GM21381 (cell line): Measurements from ENCODE around the gene OR2F2.

ENCODE experiments used
- ATAC-seq: cut with Tn5 transposase; IDR thresholded peaks from one replicate; pipeline ENCODE4 v1.9.1; 2021; ENCODE audit warnings: mild to moderate bottlenecking, moderate library complexity; ENCODE audit not compliant: unreplicated experiment

OR2F2 gene

DNA sequence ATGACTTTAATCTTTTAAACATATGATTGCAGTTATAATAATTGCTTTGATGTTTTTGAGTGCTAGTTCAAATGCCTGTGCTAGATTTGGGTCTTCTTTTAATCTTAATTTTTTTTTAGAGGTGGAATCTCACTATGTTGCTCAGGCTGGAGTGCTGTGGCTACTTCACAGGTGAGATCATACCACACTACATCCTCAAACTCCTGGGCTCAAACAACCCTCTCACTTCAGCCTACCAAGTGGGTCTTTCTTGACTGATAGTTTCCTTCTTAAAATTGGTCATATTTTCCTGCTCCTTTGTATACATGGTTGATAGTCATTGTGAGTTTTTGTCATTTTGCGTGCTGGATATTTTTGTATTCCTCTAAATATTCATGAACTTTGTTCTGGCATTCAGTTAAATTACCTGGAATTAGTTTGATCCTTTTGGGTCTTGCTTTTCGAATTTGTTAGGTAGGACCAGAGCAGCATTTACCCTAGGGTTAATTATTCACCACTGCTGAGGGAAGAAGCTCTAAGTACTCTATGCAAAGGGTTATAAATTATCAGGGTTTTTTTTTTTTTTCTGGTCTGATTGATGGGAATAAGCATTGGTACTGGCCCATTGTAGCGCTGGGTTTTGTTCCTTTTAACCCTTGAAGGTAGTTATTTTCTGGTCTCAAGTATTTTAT, 21.0 kb upstream of the OR2F2 start:
- ATAC-seq: no peak

DNA sequence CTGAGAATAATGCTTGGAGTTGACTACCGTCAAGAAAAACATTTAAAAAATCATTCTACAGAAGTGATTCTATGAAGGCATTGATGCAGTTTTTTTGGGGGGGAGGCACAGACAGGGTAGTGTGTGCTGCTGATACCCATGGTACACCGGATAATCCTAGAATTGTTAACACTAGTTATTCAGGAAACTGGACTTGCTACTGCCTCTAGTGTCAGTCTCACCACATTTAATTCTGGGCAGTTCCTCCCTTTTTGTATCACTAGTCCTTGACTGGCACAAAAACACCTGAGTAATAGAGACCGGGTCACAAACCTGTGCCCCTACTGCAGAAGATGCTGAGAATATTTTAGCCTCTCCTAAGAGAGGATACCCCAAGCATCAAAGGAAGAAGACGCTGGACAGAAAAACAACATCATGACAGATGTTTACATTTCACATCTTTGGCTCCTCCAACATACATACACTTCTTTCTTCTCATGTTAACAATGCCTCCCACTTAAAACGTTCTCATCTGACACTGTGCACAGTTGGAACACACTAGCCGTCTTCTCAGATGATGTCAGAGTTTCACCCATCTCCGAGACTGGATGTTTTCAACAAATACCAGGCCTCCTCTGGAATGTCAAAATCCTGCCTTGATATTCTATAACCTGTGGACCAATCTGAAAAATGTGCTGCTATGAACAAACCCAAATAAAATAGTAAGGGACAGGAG, 19.9 kb upstream of the OR2F2 start:
- ATAC-seq: no peak

DNA sequence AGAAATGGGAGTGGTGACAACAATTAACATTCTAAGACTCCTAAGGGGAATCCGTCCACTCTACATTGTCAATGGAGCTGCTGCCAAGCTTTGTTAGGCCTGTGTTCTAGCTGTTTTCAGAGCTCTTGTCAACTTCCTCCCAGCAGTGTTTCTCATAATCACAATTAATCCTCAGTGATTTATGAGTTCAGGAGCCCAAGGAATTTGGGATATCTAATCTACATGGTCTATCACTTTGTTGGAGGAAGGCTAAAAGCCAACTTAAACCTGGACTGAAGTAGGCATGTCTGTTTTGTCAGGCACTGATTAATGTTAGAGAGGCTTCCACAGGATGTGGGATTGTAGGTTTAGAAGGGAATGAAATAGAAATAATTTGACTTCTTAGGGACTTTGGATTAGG, 10.2 kb upstream of the OR2F2 start:
- ATAC-seq: no peak

DNA sequence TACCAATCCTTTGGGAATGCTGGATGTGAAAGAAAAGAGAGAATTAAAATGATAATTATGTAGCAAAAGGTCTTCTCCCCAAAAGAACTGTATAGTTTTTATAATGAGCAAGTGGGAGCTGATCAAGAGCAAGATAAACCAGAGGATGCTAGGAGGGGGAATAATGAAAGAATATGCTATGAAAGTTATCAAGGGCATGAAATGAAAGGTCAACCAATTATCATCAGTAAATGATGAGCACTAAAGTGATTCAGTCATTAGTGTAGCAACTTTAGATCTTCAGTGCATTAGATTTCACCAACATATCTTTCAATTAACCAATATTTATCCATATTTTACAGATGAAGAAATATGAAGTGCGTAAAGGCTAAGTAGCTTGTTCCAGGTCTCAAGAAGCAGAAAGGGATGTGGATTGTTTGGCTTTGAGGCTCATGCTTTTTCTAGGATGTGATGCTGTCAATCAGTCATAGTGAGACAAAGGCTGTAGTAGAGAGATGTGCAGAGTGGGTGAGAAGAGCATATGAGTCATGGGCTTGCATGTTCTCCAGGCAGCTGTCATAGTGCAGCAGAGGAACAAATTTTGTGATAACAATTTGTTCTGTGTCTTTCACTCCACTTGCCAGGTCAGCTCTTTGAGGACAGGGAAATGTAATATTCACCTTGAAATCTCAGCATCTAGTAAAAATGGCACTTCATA, 5.7 kb upstream of the OR2F2 start:
- ATAC-seq: no peak

DNA sequence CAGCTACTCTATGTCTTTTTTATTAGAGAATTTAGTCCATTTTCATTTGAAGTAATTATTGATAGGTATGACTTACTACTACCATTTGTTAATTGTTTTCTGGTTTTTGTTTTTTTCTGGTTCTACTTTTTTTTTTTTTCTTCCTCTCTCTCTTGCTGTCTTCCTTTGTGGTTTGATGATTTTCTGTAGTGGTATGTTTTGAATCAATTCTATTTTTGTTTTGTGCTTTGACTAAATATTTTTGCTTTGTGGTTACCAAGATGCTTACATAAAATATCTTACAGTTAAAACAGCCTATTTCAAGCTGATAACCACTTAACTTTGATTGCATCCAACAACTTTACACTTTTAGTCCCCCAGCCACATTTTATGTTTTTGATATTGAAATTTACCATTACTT, 3.3 kb upstream of the OR2F2 start:
- no peak for ATAC-seq

DNA sequence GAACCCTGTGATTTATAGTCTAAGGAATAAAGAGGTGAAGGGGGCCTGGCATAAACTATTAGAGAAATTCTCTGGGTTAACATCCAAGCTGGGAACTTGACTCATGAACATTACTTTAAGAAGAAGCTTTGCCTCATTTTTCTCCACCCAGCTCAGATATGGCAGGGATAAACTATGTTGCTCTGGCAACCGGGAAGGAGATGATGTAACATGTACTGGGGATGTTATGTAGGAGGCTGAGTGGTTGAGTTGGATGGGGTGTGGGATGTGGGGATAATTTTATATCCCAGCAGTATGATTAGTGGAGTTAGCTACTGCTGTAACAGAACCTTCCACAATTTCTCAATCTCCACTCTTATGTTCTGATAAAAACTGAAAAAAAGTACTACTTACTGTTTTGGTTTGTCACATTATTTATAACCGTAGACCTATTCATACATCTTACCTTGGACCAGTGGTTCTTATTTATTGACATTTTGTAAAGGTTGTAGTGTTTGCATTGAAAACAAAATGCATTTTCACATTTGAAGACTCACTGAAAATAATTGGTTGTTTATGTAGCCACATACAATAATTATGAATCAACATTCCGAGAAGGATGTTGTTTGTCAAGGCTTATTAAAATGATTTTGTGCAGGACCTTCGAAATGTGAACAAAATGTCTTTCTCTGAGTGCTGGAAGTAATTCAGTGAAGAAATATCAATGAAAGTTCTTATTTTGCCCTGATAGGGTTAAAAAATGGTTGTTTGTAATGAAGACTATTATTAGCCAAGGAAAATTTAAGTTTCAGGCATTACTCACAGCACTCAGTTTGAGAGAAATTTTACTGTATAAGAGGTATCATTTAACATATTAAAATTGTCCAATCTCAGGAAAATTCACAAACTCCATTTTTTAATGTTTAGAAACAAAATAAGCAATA, 1.3 kb downstream of the OR2F2 start:
- ATAC-seq: no peak

DNA sequence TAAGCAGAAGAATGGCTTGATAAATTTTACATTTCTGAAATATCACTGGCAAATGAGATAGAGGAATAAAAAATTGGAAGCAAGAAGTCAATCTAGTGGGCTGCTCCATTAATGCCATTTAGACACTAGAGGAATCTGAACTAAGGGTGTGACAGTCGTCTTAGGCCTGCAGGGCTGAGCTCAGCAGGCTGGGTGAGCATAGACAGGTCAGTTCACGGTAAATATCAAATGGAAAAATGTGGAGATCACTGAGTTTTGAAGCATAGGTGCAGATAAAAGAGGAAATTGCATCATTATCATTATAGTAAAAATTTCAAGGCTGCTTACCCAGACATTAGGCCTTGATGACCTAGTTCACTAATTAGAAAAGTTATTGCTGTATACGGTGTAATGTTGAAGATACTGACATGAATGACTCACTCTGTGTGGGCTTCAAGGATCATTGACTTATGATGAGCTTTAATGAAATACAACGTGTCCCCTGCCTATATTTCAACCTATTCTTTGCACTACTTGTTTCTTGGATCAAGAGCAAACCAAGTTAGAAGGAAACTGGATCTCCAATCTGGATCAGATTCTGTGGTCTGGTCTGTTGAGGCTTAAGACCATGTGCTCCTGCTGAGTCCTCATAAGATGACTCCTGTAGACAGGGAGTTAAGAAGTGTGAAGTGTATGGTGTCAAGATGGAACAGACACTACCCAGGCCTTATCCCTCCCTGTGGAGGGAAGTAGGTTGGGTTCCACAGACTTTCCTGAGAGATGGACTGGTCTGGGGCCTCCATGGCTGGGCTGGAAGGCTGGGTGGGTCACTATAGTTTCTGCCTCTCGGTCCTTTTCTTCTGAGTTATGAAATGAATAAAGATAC, 3.6 kb downstream of the OR2F2 start:
- no peak for ATAC-seq

DNA sequence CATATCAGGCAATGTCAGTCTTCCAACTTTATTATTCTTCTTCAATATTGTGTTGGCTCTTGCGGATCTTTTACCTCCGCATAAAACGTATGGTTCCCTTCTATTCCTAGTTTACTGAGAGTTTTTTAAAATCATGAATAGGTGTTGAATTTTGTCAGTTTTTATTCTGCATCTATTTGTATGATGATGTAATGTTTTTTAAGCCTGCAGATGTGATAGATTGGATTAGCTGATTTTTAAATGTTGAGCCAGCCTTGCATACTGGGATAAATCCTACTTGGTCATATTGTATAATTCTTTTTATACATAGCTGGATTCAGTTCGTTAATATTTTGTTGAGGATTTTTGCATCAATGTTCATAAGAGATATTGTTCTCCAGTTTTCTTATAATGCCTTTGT, 10.4 kb downstream of the OR2F2 start:
- no peak for ATAC-seq

DNA sequence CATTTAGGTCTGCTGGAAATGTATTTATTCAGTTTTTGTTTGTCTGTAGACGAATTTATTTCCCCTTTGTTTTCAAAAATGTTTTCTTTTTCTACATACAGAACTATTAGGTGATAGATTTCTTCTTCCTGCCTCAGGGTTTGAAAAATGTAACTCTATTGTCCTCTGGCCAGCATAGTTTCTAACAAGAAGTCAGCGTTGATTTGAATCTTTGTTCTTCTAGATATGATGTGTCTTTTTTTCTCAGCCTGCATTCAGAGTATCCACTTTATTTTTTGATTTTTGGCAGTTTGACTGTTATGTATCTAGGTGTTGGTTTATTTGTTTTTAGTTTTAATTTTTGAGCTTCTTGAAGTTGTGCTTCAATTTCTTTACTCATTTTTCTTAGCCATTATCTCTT, 12.1 kb downstream of the OR2F2 start:
- ATAC-seq: no peak

DNA sequence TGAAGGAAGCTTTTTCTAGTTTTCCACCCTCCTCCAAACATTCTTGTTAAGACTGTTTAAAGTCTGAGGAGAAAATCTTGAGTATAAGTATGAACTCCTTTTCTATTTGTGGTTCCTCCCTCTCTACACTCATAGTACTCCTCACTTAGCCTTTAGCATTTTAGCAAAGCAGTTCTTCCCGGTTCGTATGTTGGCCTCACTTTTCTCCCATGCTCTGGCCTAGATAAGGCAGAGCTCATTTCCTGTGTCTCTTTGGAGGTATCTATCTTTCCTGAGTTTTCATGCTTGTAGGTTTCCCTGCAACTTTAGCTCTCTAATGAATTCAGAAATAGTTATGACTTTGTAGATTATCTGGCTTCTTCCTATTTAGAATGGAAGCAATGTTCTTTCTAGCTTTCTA, 13.7 kb downstream of the OR2F2 start:
- no peak for ATAC-seq

DNA sequence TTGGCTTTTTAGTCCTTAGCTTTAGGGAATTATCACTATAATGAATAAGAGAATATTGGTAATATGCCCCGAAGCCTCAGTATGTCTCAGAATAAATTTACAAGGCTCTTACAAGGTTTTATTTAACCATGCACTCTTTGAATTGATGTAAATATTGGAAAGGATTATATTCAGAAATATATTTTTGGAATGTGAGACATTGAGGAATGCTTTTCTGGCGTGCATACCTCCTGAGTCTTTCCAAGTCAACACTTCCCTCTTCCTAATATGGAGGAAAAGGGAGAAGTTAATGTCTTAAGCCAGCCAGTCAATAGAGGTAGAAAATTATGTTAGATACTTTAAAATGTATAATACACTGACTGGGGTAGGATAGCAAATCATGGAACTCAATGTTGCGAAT, 18.4 kb downstream of the OR2F2 start:
- ATAC-seq: no peak

DNA sequence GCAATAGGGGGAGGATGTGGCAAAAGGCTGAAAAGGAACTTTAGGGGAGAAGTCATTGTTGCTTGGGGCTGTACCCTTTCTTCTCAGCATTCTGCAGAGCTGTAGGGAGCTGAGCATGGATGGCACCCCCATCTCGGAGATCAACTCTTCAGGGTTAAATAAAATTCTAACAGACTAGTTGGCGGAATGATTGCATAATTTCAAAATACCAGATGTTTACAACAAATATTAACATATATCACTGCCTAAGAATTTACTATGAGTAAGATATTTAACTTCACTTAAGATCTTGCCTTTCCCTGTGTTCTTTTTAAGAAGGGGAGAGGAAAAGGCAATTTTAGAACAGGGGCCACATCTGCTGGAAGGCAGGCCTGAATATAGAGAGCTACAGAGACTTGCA, 19.1 kb downstream of the OR2F2 start:
- ATAC-seq: no peak

DNA sequence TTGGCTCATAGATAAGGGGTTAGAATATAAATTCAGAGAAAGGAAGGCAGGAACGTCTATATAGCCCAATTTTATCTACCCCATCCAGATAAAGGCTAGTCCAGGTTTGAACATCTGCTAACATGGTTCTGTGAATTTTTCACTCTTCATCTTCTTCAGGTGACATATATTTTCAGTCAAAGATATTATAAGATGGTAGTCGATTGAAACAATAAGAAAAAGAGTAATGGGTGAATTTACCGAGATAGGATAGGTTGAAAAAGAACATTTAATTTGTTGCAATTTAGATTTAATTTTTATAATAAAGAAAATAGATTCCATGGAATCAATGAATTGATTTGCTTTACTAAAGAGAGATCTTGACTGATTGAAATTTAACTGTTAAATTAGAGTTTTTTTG, 19.5 kb downstream of the OR2F2 start, which contains the start of gene OR2F1:
TSS of gene OR2F1 (plus strand) at position 301 of the 400 bp plus-strand sequence. CDS start 5,127 bp downstream, outside the sequence.
- no peak for ATAC-seq

DNA sequence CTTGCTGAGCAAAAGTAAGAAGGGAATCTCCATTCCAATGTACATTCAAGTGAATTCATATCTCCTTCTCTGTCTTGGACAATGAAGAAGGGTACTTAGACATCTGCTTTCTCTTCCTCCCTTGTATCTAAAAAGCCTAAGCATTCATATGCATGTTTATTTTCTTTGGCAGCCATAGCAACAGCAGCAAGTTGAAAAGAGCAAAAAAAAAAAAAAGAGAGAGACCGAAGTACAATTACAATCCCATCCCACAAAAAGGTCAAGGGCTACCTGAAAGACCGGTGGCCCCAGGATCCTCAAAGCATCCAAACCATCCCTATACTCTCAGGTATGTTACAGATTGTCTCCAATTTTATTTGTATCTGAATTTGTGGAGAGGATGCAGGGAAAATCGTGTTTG, 23.7 kb downstream of the OR2F2 start:
- no peak for ATAC-seq

DNA sequence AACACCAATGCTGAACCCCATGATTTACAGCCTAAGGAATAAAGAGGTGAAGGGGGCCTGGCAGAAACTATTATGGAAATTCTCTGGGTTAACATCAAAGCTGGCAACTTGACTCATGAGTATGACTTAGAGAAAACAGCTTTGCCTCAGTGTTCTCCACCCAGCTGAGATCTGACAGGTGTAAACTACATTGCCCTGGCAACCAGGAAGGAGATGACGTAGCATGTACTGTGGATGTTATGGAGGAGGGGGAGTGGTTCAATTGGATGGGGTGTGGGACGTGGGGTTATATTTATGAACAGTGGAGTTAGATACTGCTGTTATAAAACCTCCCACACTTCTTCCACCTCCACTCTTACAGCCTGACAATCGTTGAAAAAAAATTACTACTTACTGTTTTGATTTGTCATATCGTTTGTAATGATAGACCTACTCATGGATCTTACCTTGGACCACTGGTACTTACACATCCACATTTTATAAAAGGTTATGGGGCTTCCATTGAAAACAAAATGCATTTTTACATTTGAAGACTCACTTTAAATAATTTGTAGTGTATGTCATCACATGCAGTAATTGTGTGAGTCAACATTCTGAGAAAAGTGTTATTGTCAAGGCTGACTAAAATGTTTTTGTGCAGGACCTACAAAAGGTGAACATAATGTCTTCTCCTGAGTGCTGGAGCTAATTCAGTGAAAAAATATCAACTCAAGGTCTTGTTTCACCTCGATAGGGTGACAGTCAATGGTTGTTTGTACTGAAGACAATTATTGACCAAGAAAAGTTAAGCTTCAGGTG, 26.0 kb downstream of the OR2F2 start:
- ATAC-seq: no peak

DNA sequence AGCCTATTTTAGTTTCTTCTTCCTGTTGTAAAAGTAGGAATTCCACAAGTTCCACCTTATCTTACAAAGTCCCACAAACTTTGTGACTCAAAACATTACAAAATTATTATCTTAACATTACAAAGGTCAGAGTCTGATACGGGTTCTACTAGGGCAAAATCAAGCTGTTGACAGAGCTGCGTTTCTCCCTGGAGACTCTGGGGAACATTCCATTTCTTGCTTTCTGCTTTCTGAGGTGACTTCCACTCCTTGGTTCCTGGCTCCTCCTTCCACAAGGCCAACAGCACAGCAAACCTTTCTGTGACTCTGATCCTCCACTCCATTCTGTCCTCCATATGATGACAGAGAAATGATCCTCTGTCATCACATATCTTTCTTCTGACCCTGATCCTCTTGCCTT, 30.2 kb downstream of the OR2F2 start:
- no peak for ATAC-seq

DNA sequence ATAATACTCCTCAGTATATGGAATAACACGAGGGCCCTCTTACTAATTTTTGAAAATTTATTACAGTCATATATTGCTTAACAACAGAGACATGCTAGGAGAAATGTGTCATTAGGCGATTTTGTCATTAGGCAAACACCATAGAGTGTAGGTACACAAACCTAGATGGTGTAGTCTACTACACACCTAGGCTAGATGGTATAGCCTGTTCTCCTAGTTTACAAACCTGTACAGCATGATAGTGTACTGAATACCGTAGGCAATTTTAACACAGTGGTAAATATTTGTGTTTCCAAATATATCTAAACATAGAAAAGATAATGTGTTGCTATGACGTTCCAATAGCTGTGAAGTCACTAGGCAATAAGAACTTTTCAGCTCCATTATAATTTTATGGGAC, 32.4 kb downstream of the OR2F2 start:
- ATAC-seq: no peak

DNA sequence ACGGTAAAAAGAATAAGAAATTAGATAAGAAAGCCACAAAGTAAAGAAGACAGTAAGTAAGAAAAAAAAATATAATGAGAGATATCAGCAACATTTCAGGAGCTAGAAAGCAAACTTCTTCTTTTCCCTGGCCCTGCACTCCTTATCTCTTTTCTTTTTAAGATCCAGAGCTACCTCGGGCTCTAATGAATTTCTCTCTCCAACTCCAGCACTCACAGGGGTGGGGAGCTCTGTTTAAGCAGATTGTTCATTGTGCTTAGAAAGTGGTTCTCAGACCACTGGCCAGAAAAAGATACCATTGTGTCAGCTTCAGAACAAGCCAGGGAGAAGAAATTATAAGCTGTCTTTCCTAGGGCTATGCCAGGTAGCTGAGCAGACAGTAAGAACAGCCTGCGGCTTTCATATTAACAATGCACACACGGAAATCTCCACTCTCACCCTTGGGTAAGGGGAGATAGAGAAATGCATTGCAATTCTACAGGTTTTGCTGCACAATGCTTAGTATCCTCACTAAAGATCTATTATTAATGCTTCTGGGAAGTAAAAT, 38.9 kb downstream of the OR2F2 start:
- no peak for ATAC-seq

DNA sequence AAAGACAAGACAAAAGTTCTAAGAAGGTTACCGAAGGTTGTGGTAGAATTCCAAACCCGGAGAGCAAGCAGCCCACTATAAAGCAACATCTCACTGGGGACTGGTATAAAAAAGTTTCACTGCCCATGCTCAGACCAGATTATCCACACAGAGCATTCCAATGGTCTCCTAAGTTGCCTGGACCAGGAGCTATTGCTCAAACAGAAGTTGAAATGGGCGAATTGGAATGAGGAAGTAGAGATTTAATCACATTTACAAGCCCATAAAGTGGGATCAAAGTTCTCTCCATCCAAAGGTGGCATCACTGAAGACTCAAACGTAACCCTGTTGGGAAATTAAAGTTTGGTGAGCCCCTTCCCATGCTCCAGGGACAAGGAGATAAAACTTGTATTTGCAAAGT, 39.4 kb downstream of the OR2F2 start:
- ATAC-seq: no peak
